Astrocyte of the spinal cord (primary cell): ENCODE measurements around the gene POLD2.

Source experiments
- DNase-seq: peaks from one replicate; pipeline ENCODE4 v3.0.0; 2011; ENCODE audit warnings: low read depth, low spot score
- H3K4me3 ChIP-seq: 2 replicates; pipeline ENCODE4 v1.5.1; 2011; ENCODE audit warnings: low read depth, mild to moderate bottlenecking, low read length, moderate library complexity
- CTCF ChIP-seq: IDR thresholded peaks from 2 replicates; pipeline ENCODE4 v1.5.1; 2012; ENCODE audit warnings: low read depth, mild to moderate bottlenecking, low read length, inconsistent platforms
- in situ Hi-C: cut with HindIII; loops from 2 replicates; pipeline ENCODE4 v1.10.0; 2017; ENCODE audit warnings: low sequenced_read_pairs

The POLD2 gene

GRCh38 chr7:44138698-44139097, 15.3 kb upstream of the POLD2 start:
- no peak overlapping the region for H3K4me3 ChIP-seq
- DNase-seq, result no peak
- in situ Hi-C loops, result no loop called here
- no peak for TF ChIP-seq CTCF

GRCh38 chr7:44136731-44137130, 13.4 kb upstream of the POLD2 start:
- H3K4me3 ChIP-seq, result no peak overlapping the region
- DNase-seq, result no peak
- no peak for TF ChIP-seq CTCF
- in situ Hi-C loops, result no loop called here

GRCh38 chr7:44134943-44135628, 11.7 kb upstream of the POLD2 start:
- TF ChIP-seq CTCF, result no peak
- in situ Hi-C loops, result no loop called here
- no peak for DNase-seq
- no peak overlapping the region for H3K4me3 ChIP-seq

GRCh38 chr7:44133295-44133694, 9.9 kb upstream of the POLD2 start:
- in situ Hi-C loops, result no loop called here
- DNase-seq, result no peak
- H3K4me3 ChIP-seq, result no peak overlapping the region
- no peak for TF ChIP-seq CTCF

- no peak for DNase-seq
- no peak for TF ChIP-seq CTCF
- in situ Hi-C loops, result no loop called here
- no peak overlapping the region for H3K4me3 ChIP-seq
Measured at GRCh38 chr7:44132039-44132438, 8.7 kb upstream of the POLD2 start.

- in situ Hi-C loops, result no loop called here
- H3K4me3 ChIP-seq, result no peak overlapping the region
- peak; percentile 51 for TF ChIP-seq CTCF
- DNase-seq, result no peak
Measured at GRCh38 chr7:44131173-44132029, 8.1 kb upstream of the POLD2 start.
